Lung (tissue), 12 donors: ENCODE data around the gene SYCE3. TPM values are rescaled to one million over a fixed set of nuclear protein-coding genes. Genes with fewer than 3 reads are reported as not detected.

Source experiments
- ATAC-seq: fragments of 200-7000 bp; cut with Tn5 transposase; one replicate; pipeline ENCODE4 v1.9.1; 2020; ENCODE audit warnings: moderate number of reproducible peaks; ENCODE audit not compliant: insufficient read depth, low FRiP score
- DNase-seq, 3 donors: peaks; one replicate each; pipeline ENCODE4 v3.0.0-alpha.2; 2013 to 2017
- H3K27ac ChIP-seq, 2 donors: one replicate each; pipeline ENCODE4 v1.5.1; 2013; ENCODE audit warnings: mild to moderate bottlenecking in 2 of 2, moderate library complexity in 2 of 2, control low read depth in 1 of 2, inconsistent platforms in 1 of 2, low read depth in 1 of 2, low read length in 1 of 2
- H3K27me3 ChIP-seq, 3 donors: one replicate each; pipeline ENCODE4 v1.5.1; 2013; ENCODE audit warnings: low read length in 2 of 3; ENCODE audit not compliant: control insufficient read depth in 3 of 3, insufficient read depth in 3 of 3
- H3K36me3 ChIP-seq, 4 donors: one replicate each; pipeline ENCODE4 v1.5.1; 2013; ENCODE audit warnings: low read length in 4 of 4, mild to moderate bottlenecking in 1 of 4, moderate library complexity in 1 of 4; ENCODE audit not compliant: control insufficient read depth in 4 of 4, insufficient read depth in 4 of 4
- H3K4me1 ChIP-seq, 5 donors: one replicate each; pipeline ENCODE4 v1.5.1; 2013; ENCODE audit warnings: low read length in 5 of 5, mild to moderate bottlenecking in 2 of 5, moderate library complexity in 1 of 5; ENCODE audit not compliant: control insufficient read depth in 5 of 5, insufficient read depth in 5 of 5
- H3K4me3 ChIP-seq: one replicate; pipeline ENCODE4 v1.5.1; 2013; ENCODE audit warnings: mild to moderate bottlenecking, control low read depth, moderate library complexity
- H3K9ac ChIP-seq, 2 donors: one replicate each; pipeline ENCODE4 v1.5.1; 2013; ENCODE audit warnings: low read length in 2 of 2, control low read depth in 1 of 2; ENCODE audit not compliant: insufficient read depth in 1 of 2
- H3K9me3 ChIP-seq, 4 donors: one replicate each; pipeline ENCODE4 v1.5.1; 2013; ENCODE audit warnings: low read length in 3 of 4, mild to moderate bottlenecking in 1 of 4, moderate library complexity in 1 of 4; ENCODE audit not compliant: control insufficient read depth in 4 of 4, insufficient read depth in 3 of 4
- CTCF ChIP-seq: IDR thresholded peaks from 2 replicates; pipeline ENCODE4 v1.5.1; 2012; ENCODE audit warnings: mild to moderate bottlenecking; ENCODE audit errors: control extremely low read depth, extremely low read depth
- WGBS, 2 donors: extraction: QIAGEN DNeasy Blood & Tissue Kit; methylation state at CpG; one replicate each; pipeline ENCODE4 v1.1.7; 2013; 5-methylcytosine and 5-hydroxymethylcytosine counted together
- polyA plus RNA-seq, 2 donors: library from polyadenylated mRNA; stranded (reverse); fragments of 200-250 nt; gene quantifications; one replicate each; pipeline ENCODE4 v1.2.1, GENCODE V29; 2013
- total RNA-seq, 2 donors: library from RNA; depleted of rRNA in 1 of 2; stranded (reverse); fragments of >200 nt in 1 of 2; gene quantifications; one replicate each; pipeline ENCODE4 v1.2.1, GENCODE V29; 2014 to 2021
- donor health status: control.
- donor health status: control.
- donor health status: Bipolar disorder and iron deficiency.
- donor health status: healthy.
- donor health status: DM: yes; HTN: yes; CAD: no.

The SYCE3 gene
- total and polyA plus RNA-seq, 4 donors, result 1.1 to 1.7 TPM; not detected in 2

- Histone ChIP-seq H3K9ac (no peak overlapping the region), H3K9me3 (no peaks in the 10 kb centered on the region), H3K27me3 (peaks cover 4 to 53% (median 34%) of the 10 kb centered on the region in 3 donors), H3K27ac (no peak overlapping the region), H3K36me3 (no peaks in the 10 kb centered on the region), H3K4me3 (no peak overlapping the region), H3K4me1 (peaks cover 0 to 19% (median 0%) of the 10 kb centered on the region in 5 donors)
- no peak for DNase-seq
- no peak for TF ChIP-seq CTCF
- no peak for ATAC-seq
- 62 to 64% methylated on average over 64 to 68 of the region's 68 CpGs for WGBS, 2 donors
Observed at GRCh38 chr22:50548921-50549790, 13.6 kb downstream of the SYCE3 start.

- TF ChIP-seq CTCF, result no peak
- Histone ChIP-seq H3K4me3 (no peak overlapping the region), H3K4me1 (peaks cover 0 to 21% (median 0%) of the 10 kb centered on the region in 5 donors), H3K9ac (no peak overlapping the region), H3K36me3 (no peaks in the 10 kb centered on the region), H3K9me3 (no peaks in the 10 kb centered on the region), H3K27ac (no peak overlapping the region), H3K27me3 (peaks cover 4 to 53% (median 34%) of the 10 kb centered on the region in 3 donors)
- ATAC-seq, result no peak
- no peak for DNase-seq
- 12% methylated on average over 32 to 56 of the region's 56 CpGs for WGBS, 2 donors
Observed at GRCh38 chr22:50548040-50548920, 14.4 kb downstream of the SYCE3 start.

- no peak for TF ChIP-seq CTCF
- Histone ChIP-seq H3K4me1 (peaks cover 0 to 21% (median 0%) of the 10 kb centered on the region in 5 donors), H3K9me3 (no peaks in the 10 kb centered on the region), H3K27me3 (peaks cover 4 to 50% (median 31%) of the 10 kb centered on the region in 3 donors), H3K27ac (no peak overlapping the region), H3K36me3 (no peaks in the 10 kb centered on the region), H3K9ac (no peak overlapping the region), H3K4me3 (no peak overlapping the region)
- 39 to 70% methylated on average over 32 to 34 of the region's 35 CpGs for WGBS, 2 donors
- ATAC-seq (no peak), DNase-seq (no peak)
Observed at GRCh38 chr22:50547263-50547985, 15.3 kb downstream of the SYCE3 start.
